HG03432 (cell line): Measurements from ENCODE around the gene CHST11.

ENCODE experiments used
- ATAC-seq: cut with Tn5 transposase; IDR thresholded peaks from one replicate; pipeline ENCODE4 v1.9.1; 2021; ENCODE audit warnings: mild to moderate bottlenecking, moderate library complexity; ENCODE audit not compliant: unreplicated experiment

Gene CHST11

GRCh38 chr12:104459368-104459909 is 2.7 kb downstream of the CHST11 start:
- ATAC-seq, result no peak

- ATAC-seq, result no peak
These were observed 3.4 kb downstream of the CHST11 start for GRCh38 chr12:104460041-104460719.

GRCh38 chr12:104460973-104461698 is 4.4 kb downstream of the CHST11 start:
- no peak for ATAC-seq

DNA sequence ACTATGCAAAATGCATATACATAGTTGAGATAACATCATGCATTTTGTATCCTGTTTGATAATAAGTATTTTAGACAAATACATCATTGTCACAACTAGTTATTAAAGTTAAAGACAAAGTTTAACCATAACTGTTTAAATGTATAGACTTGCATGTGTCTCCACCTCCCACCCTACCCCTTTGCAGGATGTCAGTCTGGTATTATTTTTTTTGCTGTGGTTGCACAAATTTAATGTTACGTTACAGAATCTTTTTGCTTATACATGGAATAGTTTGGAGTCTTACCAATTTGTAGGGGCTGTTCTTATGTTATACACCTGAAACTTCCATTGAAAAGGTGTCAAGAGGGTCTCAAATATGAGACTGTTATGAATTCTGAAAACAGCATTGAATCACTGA is 5.6 kb downstream of the CHST11 start:
- no peak for ATAC-seq

DNA sequence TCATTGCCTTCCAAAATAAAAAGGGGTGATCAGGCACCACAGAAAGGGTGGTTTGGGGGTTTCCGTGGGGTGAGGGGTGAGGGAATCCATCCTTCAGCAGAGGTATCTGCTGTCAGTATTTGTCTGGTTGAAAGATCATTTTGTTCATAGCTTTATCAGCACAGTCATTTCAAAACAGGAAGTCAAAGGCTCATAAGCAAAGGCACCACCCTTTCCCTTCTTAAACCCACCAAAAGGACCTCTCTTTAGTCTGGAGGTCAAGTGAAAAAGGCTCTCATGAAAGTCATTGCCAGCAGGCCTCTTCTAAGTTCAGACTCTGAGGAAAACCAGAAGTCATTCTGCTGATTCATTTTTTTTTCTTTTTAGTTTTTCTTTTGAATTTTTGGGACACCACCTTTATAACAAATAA is 6.2 kb downstream of the CHST11 start:
- ATAC-seq, result peak; percentile 58

- no peak for ATAC-seq
These were observed 6.6 kb downstream of the CHST11 start for GRCh38 chr12:104463368-104463767.

GRCh38 chr12:104464899-104465298 is 8.2 kb downstream of the CHST11 start:
- no peak for ATAC-seq

DNA sequence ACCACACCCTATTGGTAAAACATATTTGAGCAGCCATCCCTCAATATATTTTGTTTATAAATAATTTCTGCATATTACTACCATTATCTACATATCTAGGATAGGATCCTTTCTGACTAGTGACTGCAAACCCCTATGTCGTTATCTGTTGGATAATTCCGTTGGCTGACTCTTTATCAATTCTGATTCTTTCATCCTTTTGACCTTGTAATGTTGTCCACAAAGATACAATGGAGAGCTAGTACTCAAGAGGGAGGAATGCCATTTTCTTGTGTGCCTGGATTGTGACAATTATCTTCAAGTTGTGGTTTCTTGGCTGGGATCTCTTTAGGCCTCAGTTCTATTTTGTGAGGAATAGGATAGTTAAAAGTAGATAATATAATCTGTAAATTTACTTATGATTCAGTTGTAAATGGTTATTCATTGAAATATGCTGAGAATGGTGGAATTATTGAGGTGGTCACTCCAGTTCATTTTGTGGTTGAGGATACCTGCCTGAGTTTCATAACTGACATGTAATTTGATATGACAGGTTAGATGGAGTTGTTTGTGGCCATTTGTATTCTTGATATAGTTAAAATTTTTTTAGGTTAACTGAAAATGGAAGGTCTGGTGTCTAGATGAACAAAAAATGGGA is 10.1 kb downstream of the CHST11 start:
- no peak for ATAC-seq

DNA sequence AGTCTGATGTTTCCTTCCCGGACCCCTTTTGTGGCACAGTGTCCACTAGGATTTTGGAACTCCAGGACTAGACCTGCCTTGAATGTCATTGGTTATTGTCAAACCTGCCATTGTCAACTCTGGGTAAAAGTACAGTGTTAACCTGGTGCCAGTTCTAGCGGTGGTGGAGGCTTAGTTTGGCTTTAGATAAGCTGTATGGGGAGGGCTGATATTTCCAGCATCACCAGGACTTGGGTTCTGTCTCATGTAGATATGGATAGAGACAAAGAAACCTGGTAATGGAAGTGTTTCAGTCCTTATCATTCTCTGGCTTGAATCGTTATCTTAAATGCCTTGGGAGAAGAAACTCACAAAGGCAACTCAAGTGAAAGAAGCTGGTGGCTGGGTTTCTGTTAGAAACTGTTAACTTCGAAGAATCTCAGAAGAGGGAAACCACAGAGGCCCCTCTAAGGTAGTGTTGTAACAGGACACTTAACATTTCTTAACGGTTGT is 10.6 kb downstream of the CHST11 start:
- no peak for ATAC-seq

- ATAC-seq, result no peak
These were observed 11.6 kb downstream of the CHST11 start for GRCh38 chr12:104468371-104468770.

DNA sequence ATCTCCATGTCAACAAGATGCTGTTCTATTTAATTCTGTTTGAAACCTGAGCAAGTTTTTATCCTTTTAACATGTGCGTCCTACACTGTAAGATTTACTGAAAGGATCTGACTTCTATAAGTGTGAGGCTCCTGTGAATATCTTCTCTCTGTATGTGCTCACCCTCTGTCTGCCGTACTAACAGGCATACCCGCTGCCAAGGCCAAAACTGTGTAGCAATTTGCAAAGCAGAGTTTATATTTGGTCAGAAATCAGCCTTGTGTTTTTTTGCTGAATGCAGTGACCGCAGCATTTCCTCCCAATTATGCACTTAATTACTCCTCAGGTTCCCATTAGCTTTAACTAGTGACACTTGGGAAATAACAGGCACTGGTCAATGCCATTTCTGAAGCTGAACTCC is 12.3 kb downstream of the CHST11 start:
- no peak for ATAC-seq

- no peak for ATAC-seq
These were observed 12.8 kb downstream of the CHST11 start for GRCh38 chr12:104469523-104469922.

GRCh38 chr12:104470521-104470920 is 13.8 kb downstream of the CHST11 start:
- ATAC-seq, result no peak

DNA sequence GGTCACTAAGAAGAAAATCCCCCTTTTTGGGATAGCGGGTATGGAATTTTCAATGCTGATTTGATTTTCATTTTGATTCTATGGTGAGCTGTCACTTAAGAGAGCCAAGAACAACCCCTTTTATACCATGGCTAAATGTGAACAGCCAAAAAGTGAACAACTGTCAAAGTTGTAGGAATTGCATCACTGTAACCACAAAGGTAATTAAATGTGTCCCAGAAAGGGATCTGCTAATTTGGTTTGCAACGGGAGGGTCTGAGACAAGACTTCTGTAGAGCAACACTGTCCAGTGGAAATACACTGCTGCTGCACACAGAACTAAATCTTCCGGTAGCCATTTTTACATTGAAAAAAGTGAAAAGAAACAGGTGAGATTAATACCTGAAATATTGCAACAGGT is 14.6 kb downstream of the CHST11 start:
- ATAC-seq, result no peak

- ATAC-seq, result no peak
These were observed 16.0 kb downstream of the CHST11 start for GRCh38 chr12:104472748-104473147.

DNA sequence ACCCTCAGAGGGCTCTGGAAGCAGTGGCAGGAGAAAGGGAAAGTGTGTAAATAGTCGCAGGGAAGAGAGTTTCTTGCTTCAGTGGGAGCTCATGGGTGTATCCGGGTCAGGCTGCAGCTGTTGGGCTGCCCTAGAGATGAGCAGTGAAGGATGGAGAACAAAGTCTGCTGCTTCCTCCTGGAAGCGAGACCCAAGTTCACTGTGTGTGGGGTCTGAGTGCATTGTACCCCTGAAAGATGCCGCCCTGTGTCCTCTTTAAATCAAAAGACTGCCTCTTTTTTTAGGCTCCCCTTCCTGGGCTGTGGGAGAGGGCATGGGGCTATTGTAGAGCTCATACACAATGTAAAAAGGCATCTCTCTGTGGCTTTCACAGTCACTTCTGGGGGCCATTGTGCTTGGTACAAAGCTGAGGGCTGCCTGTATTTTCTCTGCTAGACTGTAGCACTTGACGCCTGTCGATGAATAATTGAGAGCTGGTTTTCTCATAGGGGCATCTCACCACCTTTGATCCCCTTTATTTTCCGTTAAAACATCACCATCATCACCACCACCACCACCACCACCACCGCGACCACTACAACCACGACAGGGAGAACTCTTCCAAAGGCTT is 16.7 kb downstream of the CHST11 start:
- peak; percentile 67 for ATAC-seq

- no peak for ATAC-seq
These were observed 18.5 kb downstream of the CHST11 start for GRCh38 chr12:104475271-104475670.

GRCh38 chr12:104477510-104478390 is 21.0 kb downstream of the CHST11 start:
- no peak for ATAC-seq

DNA sequence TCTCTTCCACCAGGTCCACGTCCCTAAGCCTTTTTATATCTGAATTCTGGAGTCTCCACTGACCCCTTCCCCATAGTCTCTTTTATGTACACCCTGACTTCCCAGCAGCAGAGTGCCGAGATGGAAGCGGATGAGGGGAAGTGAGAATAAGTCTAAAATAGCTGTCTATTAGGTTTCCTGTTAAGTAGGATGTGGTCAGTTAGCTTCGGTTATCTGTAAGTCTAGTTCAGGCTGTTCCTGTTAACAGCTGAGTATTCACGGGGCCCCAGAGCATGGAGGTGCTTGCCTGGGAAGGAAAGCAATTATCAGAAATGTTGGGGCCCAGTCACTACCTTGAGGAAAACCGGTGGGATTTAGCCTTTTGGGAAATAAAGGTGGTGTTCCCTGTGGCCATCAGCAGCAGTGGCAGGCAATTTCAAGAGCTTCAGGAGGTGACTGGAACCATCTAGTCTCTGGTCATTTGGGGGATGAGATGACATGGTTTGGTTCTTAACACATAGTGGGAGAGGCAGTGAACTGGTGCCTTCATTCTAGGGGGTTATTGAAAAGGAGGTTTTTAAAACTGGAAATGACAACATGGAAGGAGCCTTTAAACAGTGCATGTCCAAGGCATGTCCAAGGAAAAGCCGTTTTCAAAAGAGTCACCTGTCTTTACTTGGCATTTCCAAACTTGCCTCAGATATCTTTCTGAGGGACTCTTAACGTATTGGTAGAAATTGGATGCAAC is 21.8 kb downstream of the CHST11 start:
- peak; percentile 92 for ATAC-seq
